Endometrium (tissue), 2 donors: ENCODE measurements around the gene KLHL22.
"Not testable (repeated sequence)": the region's sequence is repeated elsewhere in the genome, so short reads cannot be mapped to it uniquely, and the experiment has no call there.

Source experiments
- FAIRE-seq: peaks from 2 replicates; lab custom pipeline; 2012; peaks lifted over from hg19 to GRCh38; lab: Jason Lieb, UNC
- donor health status: control.
- donor health status: control.

The KLHL22 gene

DNA sequence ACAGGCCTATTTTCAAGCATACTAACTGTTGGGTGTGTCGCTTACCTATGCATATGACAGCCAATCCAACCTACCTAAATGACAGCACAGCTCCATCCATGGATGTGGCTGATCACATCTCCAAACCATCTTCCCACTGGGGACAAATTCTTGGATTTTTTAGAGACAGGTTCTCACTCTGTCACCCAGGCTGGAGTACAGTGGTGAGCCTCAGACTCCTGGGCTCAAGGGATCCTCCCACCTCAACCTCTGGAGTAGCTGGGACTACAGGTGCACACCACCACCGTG is 76.0 kb downstream of the KLHL22 start:
- FAIRE-seq, result no peak

DNA sequence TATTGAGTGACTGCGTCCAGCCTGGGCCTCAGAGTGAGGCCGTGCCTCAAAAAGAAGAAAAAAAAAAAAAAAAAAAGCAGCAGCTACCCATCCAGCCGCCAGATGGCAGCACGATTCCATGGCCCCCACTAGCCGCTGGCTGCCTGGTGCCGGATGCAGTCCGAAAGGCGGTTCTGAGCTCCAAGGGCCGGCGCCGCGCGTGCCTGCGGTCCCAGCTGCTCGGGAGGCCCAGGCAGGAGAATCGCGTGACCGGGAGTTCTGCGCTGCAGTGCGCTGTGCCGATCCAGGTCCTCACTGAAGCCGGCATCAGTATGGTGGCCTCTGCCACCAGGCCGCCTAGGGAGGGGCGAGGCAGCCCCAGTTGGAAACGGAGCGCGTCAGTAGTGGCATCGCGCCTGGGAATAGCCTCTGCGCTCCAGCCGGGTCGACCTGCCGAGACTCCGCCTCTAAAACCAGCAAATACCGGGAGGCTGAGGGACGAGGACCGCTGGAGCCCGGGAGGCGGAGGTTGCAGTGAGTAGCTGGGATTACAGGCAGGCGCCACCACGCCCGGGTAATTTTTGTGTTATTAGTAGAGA is 77.3 kb downstream of the KLHL22 start:
- no peak for FAIRE-seq

DNA sequence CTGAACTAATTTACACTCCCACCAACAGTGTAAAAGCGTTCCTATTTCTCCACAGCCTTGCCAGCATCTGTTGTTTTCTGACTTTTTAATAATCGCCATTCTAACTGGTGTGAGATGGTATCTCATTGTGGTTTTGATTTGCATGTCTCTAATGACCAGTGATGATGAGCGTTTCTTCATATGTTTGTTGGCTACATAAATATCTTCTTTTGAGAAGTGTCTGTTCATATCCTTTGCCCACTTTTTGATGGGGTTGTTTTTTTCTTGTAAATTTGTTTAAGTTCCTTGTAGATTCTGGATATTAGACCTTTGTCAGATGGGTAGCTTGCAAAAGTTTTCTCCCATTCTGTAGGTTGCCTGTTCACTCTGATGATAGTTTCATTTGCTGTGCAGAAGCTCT is 79.9 kb downstream of the KLHL22 start:
- not testable (repeated sequence) for FAIRE-seq

DNA sequence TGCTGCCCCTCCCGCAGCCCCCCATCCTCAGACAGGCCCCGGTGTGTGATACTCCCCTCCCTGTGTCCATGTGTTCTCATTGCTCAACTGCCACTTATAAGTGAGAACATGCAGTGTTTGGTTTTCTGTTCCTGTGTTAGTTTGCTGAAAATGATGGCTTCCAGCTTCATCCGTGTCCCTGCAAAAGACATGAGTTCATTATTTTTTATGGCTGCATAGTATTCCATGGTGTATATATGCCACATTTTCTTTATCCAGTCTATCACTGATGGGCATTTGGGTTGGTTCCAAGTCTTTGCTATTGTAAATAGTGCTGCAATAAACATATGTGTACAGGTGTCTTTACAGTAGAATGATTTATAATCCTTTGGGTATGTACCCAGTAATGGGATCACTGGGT is 80.4 kb downstream of the KLHL22 start:
- not testable (repeated sequence) for FAIRE-seq

DNA sequence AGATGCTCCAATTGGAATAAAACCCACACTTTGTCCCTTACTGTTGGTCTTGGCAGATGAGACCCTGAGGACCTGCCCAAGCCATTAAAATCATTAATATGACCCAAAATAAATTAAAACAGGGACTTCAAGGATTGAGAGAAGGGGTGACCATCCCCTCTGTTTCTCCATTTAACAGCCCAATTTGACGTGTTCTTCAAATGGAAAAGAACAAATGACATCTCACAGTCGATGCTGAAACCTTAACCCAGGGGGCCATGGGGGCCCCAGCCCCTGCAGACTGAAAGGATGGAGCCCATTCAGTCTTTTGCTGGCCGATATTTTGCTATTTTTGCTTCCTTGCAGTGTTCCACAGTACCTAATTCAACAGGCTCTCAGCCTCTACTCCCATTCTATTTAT is 81.1 kb downstream of the KLHL22 start:
- no peak for FAIRE-seq

DNA sequence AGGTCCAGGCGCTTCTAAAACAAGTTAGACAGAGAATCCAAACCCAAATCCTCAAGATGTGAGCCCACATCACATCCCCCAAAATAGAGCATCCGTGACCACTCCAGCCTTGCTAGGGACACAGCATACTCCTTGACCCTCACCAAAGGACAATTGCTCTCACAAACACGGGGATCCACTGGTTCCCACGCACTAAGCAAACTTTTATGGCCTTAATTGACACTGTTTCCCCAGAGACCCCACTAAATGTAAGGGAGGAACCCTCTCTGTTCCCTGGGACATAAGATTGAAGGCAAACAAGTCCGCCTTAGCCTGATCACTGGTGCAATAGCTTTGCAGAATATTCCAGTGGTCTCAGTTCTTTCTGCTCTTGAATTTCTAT is 81.5 kb downstream of the KLHL22 start:
- no peak for FAIRE-seq

DNA sequence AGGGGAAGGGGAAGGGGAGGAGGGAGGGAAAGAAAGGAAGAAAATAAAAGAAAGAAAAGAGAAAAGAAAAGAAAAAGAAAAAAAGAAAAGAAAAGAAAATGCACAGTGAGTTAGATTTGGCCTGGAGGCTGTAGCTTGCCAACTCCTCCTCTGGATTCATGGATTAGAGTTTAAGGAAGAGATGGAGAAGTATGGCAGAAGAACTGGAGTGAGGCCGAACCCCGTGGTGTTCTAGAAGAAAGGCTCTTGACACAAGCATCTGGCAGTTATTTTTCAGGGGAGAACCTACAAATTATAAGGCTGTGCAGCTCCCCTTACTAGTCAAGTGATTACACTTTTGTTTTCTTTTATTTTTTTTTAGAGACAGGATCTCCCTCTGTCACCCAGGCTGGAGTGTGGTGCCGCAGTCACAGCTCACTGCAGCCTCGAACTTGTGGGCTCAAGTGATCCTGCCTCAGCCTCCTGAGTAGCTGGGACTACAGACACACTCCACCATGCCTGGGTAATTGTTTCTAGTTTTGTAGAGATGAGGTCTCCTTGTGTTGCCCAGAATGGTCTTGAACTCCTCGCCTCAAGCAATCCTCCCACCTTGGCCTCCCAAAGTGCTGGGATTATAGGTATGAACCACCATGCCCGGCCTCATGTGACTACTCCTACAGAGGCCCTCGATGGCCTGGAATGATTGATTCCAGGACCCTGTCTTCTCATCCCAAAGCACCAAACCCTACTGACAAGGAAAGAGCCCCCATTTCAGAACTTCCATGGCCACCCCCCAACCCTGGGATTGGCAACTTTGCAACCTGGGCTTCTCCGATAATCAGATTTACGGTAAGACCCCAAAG is 82.2 kb downstream of the KLHL22 start:
- FAIRE-seq, result no peak

DNA sequence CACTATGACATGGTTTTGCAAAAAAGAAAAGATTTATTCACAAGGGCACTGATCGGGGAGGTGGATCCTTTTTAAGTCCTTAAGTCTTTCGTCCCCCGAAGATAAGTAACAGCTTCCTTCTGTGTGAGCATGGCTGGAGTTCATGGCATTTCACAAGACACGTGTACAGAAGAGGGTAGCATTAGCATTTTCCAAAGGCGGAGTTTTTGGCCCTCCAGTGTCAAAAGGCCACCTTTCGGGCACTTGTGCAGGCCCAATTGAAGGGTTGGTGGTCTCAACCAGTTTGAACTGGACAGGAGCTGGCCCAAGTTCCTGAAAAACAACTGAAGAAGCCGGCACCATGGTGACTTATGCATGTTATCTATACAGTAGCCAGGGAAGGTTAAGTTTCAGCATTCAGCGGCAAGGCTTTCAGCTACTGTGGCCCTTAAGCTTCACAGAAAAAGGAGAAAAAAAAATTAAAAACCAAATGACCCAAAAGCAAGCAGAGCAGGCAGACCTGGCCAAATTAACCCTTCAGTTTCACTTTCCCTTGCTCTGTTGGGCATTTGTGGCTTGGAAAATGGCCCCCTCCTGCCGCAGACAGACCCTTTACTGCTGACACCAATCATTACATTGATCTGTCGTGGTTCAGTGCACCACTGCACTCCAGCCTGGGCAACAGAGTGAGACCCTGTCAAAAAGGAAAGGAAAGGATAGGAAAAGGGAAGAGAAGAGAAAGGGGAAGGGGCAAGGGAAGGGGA is 83.0 kb downstream of the KLHL22 start:
- no peak for FAIRE-seq

DNA sequence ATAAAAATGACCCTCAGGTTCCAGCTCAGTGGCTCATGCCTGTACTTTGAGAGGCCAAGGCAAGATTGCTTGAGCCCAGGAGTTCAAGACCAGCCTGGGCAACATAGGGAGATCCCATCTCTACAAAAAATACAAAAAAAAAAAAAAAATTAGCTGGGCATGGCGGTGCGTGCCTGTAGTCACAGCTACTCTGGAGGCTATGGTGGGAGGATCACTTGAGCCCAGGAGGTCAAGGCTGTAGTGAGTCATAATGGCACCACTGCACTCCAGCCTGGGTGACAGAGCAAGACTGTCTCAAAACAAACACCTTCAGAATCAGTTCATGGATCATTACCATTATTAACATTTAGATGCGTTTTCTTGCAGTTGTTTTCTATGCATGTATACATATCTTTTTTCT is 86.2 kb downstream of the KLHL22 start:
- FAIRE-seq, result not testable (repeated sequence)

DNA sequence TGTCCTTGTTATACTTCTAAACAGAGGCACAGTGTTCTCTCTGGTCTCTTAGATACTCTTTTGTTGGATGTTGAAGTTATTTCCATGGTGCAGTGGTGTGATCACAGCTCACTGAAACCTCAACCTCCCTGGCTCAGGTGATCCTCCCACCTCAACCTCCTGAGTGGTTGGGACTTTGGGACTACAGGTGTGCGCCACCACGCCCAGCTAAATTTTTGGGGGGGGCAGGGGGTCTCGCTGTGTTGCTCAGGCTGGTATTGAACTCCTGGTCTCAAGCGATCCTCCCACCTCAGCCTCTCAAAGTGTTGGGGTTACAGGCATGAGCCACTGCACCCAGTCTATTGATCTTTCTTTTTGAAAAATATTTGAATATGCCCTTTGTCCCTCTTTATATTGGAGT is 86.7 kb downstream of the KLHL22 start:
- no peak for FAIRE-seq

DNA sequence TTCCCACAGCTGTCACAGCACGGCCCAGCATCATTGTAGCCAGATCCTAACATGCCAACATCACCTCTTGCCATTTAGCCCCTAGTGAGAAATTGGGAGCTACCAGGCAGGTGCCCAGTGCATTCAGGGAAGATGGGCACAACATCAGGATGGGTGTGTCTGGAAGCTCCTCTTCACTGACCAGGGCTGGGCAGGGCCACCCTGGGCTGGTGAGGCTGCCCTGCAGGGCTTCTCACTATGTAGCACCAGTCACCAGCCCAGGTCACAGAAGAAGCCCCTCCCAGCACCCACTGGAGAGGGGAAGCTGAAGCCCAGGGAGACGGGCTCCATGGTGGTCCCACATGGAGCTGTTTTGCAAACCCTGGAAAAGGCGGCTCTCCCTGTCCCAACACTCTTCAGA is 87.8 kb downstream of the KLHL22 start:
- no peak for FAIRE-seq

DNA sequence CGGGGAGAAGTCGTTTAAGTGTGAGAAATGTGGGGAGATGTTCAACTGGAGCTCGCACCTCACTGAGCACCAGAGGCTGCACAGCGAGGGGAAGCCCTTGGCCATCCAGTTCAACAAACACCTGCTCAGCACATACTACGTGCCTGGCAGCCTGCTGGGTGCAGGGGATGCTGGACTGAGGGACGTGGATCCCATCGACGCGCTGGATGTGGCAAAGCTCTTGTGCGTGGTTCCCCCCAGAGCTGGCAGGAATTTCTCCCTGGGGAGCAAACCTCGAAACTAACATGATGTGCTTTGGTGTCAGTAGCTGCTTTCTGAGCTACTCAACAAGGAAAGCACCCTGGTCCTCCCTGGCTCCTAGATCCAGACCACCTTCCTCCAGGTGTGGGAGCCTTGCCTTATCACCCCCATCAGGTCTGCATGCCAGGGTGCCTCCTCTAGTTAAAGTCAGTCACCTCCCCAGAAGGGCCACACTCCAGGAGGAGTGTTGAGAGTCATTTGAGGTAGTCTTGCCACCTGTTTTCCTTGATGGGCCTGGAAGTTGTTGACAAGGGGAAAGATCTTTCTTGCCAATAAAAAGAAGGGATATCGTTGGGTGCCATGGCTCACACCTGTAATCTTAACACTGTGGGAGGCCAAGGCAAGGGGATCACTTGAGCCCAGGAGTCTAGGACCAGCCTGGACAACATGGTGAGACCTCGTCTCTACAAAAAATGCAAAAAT is 88.7 kb downstream of the KLHL22 start:
- FAIRE-seq, result no peak

DNA sequence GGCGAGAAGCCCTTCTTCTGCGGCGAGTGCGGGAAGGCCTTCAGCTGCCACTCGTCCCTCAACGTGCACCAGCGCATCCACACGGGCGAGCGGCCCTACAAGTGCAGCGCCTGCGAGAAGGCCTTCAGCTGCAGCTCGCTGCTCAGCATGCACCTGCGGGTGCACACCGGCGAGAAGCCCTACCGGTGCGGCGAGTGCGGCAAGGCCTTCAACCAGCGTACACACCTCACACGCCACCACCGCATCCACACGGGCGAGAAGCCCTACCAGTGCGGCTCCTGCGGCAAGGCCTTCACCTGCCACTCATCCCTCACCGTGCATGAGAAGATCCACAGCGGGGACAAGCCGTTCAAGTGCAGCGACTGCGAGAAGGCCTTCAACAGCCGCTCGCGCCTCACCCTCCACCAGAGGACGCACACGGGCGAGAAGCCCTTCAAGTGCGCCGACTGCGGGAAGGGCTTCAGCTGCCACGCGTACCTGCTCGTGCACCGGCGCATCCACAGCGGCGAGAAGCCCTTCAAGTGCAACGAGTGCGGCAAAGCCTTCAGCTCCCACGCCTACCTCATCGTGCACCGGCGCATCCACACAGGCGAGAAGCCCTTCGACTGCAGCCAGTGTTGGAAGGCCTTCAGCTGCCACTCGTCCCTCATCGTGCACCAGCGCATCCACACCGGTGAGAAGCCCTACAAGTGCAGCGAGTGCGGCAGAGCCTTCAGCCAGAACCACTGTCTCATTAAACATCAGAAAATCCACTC is 89.5 kb downstream of the KLHL22 start:
- FAIRE-seq, result no peak

DNA sequence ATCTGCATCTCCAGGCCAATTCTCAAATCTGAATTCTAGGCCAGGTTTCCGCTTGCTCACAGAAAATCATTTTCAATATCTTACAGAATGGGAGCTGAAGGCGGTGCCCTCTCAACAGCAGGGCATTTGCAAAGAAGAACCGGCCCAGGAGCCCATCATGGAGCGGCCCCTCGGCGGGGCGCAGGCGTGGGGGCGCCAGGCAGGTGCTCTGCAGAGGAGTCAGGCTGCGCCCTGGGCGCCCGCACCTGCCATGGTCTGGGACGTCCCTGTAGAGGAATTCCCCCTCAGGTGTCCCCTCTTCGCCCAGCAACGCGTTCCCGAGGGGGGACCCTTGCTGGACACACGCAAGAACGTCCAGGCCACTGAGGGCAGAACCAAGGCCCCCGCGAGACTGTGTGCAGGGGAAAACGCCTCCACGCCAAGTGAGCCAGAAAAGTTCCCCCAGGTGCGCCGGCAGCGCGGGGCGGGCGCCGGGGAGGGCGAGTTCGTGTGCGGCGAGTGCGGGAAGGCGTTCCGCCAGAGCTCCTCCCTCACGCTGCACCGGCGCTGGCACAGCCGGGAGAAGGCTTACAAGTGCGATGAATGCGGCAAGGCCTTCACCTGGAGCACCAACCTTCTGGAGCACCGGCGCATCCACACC is 90.2 kb downstream of the KLHL22 start:
- no peak for FAIRE-seq

DNA sequence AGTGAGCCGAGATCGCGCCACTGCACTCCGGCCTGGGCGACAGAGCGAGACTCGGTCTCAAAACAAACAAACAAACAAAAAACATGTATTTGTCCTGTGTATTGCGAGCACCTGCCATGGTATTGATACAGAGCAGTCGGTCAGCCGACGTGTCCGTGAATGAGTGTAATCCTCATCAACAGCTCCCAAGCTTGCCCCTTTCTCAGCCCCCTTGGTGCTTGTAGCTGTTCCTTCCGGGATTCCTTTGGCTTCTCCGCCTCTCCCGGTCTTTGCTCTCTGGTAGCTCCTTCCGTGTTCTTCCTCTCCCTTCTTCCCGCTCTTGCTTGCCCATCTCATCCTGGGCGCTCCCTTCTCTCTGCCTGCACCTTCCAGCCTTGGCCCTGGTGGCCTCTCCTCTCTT is 90.7 kb downstream of the KLHL22 start:
- FAIRE-seq, result no peak

DNA sequence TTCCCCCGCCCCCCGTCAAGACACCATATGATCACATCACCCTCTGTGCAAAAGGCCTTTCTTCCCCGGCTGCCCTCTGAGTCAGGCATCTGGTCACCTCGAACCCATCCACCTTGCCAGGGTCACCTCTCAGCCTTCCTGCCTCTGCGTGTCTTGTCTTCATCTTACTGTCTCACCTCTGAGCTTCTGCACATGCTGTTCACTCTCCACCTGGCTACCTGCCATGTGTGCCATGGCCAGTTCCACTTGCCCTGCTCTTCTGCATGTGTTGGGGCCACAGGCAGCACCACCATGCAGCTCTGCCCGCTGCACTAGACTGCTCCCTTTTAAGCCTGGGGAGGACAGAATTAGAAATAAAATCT is 91.8 kb downstream of the KLHL22 start:
- FAIRE-seq, result no peak

DNA sequence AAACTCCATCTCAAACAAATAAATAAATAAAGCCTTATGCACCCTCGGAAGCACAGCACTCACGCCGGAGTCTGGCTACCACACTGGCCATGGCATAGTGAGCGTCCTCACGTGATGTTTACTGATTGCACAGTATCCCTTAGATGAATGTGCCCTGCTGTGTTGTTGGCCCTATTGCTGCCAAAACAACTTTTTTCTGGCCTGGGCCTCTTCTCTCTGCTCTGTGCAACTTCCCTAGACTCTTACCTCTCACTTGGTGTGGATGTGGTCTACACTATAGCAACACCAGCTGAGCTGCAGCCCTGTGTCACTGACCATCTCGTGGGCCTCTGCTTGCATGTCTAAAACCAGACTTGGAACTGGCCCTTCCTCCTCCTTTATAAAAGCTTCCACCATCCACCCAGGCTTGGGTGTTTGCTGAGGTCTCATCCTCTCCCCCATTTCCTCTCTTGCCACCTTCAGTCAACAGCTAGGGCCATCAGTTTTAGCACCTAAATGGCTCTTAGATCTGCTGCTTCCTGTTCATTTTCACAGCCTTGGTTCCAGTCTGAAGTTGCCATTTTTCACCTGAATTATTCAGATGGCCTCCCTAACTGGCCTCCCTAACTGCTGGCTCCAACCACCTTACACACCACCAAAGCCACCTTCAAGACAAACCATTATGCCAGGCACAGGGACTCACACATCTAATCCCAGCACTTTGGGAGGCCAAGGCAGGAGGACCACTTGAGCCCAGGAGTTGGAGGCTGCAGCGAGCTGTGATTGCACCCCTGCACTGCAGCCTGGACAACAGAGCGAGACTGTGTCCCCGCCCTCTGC is 92.4 kb downstream of the KLHL22 start:
- FAIRE-seq, result no peak

DNA sequence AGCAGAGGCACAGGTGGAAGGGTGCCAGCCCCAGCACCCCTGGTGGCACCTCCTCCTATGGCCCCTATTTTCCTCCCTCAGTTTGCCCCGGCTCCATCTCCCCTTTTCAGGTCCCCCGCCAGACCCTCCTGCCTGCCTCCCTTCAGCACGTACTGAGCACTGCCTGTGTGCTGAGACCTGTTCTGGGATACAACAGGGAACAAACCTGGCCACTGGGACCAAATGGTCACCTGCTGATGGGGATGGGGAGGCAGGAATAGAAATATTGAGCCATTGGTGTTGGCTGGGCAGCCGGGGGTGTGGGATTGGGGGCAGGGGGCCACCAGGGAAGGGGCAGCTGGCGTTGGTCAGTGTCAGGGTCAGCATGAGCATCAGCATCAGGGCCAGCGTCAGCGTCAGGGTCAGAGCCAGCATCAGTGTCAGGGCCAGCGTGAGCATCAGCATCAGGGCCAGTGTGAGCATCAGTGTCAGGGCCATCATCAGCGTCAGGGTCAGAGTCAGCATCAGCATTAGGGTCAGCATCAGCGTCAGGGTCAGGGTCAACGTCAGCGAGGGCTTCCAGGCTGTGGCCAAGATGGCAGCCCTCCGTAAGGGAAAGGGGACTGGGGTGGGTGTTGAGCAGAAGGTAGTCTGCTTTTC is 94.1 kb downstream of the KLHL22 start:
- FAIRE-seq, result no peak

DNA sequence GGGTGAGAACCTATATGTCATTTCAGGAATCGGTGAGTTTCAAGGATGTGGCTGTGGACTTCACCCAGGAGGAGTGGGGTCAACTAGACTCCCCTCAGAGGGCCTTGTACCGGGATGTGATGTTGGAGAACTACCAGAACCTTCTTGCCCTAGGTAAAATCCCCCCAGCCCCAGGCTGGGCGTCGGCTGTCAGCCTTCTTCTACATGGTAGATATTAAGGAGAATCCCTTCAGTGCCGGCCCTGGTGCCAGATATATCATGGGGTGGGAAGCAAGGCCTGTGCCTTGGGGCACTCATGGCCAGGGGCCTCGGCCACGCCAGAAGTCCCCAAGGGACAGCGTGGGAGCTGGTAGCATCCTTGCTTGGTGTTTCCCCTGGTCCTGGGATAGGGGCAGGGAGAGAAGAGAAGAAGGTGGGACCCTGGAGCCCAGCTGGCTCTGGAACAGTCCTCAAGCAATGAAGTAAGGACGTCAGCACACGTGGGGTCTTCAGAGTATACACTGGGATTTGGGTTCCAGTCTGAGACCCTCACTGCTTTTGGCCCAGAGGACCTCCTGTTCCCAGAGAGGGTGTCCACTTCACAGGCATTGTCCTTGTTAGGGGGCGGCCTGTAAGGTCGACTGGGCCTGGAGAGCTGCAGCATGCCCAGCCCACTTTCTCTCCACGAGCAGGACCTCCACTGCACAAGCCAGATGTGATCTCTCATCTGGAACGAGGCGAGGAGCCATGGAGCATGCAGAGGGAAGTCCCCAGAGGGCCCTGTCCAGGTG is 94.8 kb downstream of the KLHL22 start:
- FAIRE-seq, result no peak
